Neural cell (in vitro differentiated cells): Measurements from ENCODE around the gene GSDMA. TPM values are rescaled to one million over a fixed set of nuclear protein-coding genes. Genes with fewer than 3 reads are reported as not detected.

Experiments used
- H2AFZ ChIP-seq: fragments of 200-600, 300-800 bp; sonication (generic), shearing (Covaris generic); 2 replicates; pipeline ENCODE4 v1.6.0; 2014; ENCODE audit warnings: low read depth, mild to moderate bottlenecking, antibody characterized with exemption, low read length, moderate library complexity
- H3F3A ChIP-seq: fragments of 200-600 bp; shearing (Covaris generic); 2 replicates; pipeline ENCODE4 v1.6.1; 2016; ENCODE audit warnings: mild to moderate bottlenecking, moderate library complexity, mixed read lengths, antibody characterized with exemption, low read length; ENCODE audit not compliant: insufficient read depth, poor library complexity, severe bottlenecking
- H3K27ac ChIP-seq: fragments of 200-600, 300-800 bp; sonication (generic), shearing (Covaris generic); 2 replicates; pipeline ENCODE4 v1.5.1; 2014; ENCODE audit warnings: mild to moderate bottlenecking, low read length, moderate library complexity
- H3K27me3 ChIP-seq: fragments of 300-800, 200-600 bp; sonication (generic), shearing (Covaris generic); 2 replicates; pipeline ENCODE4 v1.6.0; 2014; ENCODE audit warnings: mild to moderate bottlenecking, low read depth, low read length, moderate library complexity; ENCODE audit not compliant: insufficient read depth
- H3K36me3 ChIP-seq: fragments of 300-800, 200-600 bp; sonication (generic), shearing (Covaris generic); 2 replicates; pipeline ENCODE4 v1.5.1; 2014; ENCODE audit warnings: mild to moderate bottlenecking, antibody characterized with exemption, low read length, moderate library complexity; ENCODE audit not compliant: insufficient read depth
- H3K4me2 ChIP-seq: fragments of 300-800, 200-600 bp; sonication (generic), shearing (Covaris generic); 2 replicates; pipeline ENCODE4 v1.6.0; 2014; ENCODE audit warnings: mild to moderate bottlenecking, low read length
- H3K4me3 ChIP-seq: fragments of 300-800, 200-600 bp; sonication (generic), shearing (Covaris generic); 2 replicates; pipeline ENCODE4 v1.5.1; 2014; ENCODE audit warnings: mild to moderate bottlenecking, low read length, moderate library complexity
- H3K79me2 ChIP-seq: fragments of 200-600 bp; shearing (Covaris generic); replicated peaks from 2 replicates; pipeline ENCODE4 v1.6.0; 2014; ENCODE audit warnings: mild to moderate bottlenecking, low read length, moderate library complexity; ENCODE audit not compliant: insufficient read depth
- H3K9ac ChIP-seq: fragments of 300-800, 200-600 bp; sonication (generic), shearing (Covaris generic); 2 replicates; pipeline ENCODE4 v1.6.1; 2016; ENCODE audit warnings: mild to moderate bottlenecking, low read length, mixed read lengths
- H3K9me2 ChIP-seq: fragments of 200-600 bp; shearing (Covaris generic); 2 replicates; pipeline ENCODE4 v1.6.1; 2016; ENCODE audit warnings: mild to moderate bottlenecking, low read length, mixed read lengths; ENCODE audit not compliant: insufficient read depth
- H3K9me3 ChIP-seq: fragments of 200-600, 300-800 bp; sonication (generic), shearing (Covaris generic); 2 replicates; pipeline ENCODE4 v1.6.1; 2016; ENCODE audit warnings: mild to moderate bottlenecking, mixed run types, low read length, moderate library complexity, mixed read lengths
- H4K20me1 ChIP-seq: fragments of 200-600 bp; shearing (Covaris generic); 2 replicates; pipeline ENCODE4 v1.6.1; 2016; ENCODE audit warnings: mild to moderate bottlenecking, mixed run types; ENCODE audit not compliant: insufficient read depth
- EP300 ChIP-seq: fragments of 450-650 bp; conservative IDR thresholded peaks from 2 replicates; pipeline ENCODE4 v1.6.1; 2014; ENCODE audit warnings: antibody characterized with exemption, mild to moderate bottlenecking, moderate library complexity; ENCODE audit not compliant: poor library complexity, severe bottlenecking
- EZH2 ChIP-seq: fragments of 200-600, 300-800 bp; shearing (Covaris generic), sonication (generic); IDR thresholded peaks from 2 replicates; pipeline ENCODE4 v1.6.1; 2014; ENCODE audit warnings: antibody characterized with exemption, low read length, borderline replicate concordance, mild to moderate bottlenecking; ENCODE audit not compliant: insufficient read depth, poor library complexity, severe bottlenecking
- MXI1 ChIP-seq: fragments of 450-650 bp; conservative IDR thresholded peaks from 2 replicates; pipeline ENCODE4 v1.6.1; 2014; ENCODE audit warnings: antibody characterized with exemption, mild to moderate bottlenecking; ENCODE audit not compliant: poor library complexity, severe bottlenecking
- RAD21 ChIP-seq: fragments of 450-650 bp; conservative IDR thresholded peaks from 2 replicates; pipeline ENCODE4 v1.6.1; 2014; ENCODE audit warnings: antibody characterized with exemption, mild to moderate bottlenecking, moderate library complexity
- SMC3 ChIP-seq: fragments of 450-650 bp; conservative IDR thresholded peaks from 2 replicates; pipeline ENCODE4 v1.6.1; 2014; ENCODE audit warnings: antibody characterized with exemption, mild to moderate bottlenecking, moderate library complexity; ENCODE audit not compliant: poor library complexity
- TAF1 ChIP-seq: IDR thresholded peaks from 2 replicates; pipeline ENCODE4 v1.6.1; 2012; ENCODE audit warnings: low read depth
- polyA plus RNA-seq: library from polyadenylated mRNA; depleted of rRNA; stranded (reverse); fragments of >200 nt; gene quantifications from 2 replicates; pipeline ENCODE4 v1.2.3, GENCODE V29; 2014
- TF ChIP-seq, protein P1 (sequence below): fragments of 450-650 bp; IDR thresholded peaks from 2 replicates; pipeline ENCODE4 v1.5.1; 2014; ENCODE audit warnings: antibody characterized with exemption, mild to moderate bottlenecking, moderate library complexity; ENCODE audit not compliant: poor library complexity, severe bottlenecking
- TF ChIP-seq, protein P2 (sequence below): IDR thresholded peaks from 2 replicates; pipeline ENCODE4 v1.6.1; 2012; ENCODE audit warnings: borderline replicate concordance

The GSDMA gene
- polyA plus RNA-seq, 1 donor from 2014 or later: not detected

DNA sequence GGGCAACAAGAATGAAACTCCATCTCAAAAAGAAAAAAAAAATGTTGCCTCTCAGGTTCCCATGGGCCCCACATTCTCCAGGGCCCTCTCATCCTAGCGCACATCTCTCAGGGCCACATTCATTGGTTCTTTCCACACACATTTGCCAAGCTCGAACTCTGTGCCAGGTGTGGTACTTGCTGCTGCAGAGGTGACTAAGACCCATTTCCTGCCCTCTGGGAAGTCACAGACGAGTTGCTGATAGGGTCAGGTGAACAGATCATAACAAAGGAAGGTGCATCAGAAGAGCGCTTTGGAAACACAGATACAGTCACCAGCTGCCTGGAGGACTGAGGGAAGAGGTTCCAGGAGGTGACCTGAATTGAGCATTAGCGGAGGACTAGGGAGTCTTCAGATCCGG lies 1.0 kb downstream of the GSDMA start:
- no peaks in the 10 kb centered on the region for H3K9me2 ChIP-seq
- H3K4me2 ChIP-seq: no peak overlapping the region
- no peaks in the 10 kb centered on the region for H3K9me3 ChIP-seq
- no peaks in the 10 kb centered on the region for H3K36me3 ChIP-seq
- H3K4me3 ChIP-seq: no peak overlapping the region
- H3F3A ChIP-seq: no peaks in the 10 kb centered on the region
- no peak for TF ChIP-seq TAF1
- no peak for TF ChIP-seq EZH2
- TF ChIP-seq SMC3: no peak
- TF ChIP-seq, protein P1, sequence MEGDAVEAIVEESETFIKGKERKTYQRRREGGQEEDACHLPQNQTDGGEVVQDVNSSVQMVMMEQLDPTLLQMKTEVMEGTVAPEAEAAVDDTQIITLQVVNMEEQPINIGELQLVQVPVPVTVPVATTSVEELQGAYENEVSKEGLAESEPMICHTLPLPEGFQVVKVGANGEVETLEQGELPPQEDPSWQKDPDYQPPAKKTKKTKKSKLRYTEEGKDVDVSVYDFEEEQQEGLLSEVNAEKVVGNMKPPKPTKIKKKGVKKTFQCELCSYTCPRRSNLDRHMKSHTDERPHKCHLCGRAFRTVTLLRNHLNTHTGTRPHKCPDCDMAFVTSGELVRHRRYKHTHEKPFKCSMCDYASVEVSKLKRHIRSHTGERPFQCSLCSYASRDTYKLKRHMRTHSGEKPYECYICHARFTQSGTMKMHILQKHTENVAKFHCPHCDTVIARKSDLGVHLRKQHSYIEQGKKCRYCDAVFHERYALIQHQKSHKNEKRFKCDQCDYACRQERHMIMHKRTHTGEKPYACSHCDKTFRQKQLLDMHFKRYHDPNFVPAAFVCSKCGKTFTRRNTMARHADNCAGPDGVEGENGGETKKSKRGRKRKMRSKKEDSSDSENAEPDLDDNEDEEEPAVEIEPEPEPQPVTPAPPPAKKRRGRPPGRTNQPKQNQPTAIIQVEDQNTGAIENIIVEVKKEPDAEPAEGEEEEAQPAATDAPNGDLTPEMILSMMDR: no peak
- TF ChIP-seq RAD21: no peak
- H3K27me3 ChIP-seq: no peaks in the 10 kb centered on the region
- H3K27ac ChIP-seq: no peak overlapping the region
- H3K79me2 ChIP-seq: no peaks in the 10 kb centered on the region
- no peak overlapping the region for H2AFZ ChIP-seq
- H4K20me1 ChIP-seq: no peaks in the 10 kb centered on the region
- no peak overlapping the region for H3K9ac ChIP-seq

DNA sequence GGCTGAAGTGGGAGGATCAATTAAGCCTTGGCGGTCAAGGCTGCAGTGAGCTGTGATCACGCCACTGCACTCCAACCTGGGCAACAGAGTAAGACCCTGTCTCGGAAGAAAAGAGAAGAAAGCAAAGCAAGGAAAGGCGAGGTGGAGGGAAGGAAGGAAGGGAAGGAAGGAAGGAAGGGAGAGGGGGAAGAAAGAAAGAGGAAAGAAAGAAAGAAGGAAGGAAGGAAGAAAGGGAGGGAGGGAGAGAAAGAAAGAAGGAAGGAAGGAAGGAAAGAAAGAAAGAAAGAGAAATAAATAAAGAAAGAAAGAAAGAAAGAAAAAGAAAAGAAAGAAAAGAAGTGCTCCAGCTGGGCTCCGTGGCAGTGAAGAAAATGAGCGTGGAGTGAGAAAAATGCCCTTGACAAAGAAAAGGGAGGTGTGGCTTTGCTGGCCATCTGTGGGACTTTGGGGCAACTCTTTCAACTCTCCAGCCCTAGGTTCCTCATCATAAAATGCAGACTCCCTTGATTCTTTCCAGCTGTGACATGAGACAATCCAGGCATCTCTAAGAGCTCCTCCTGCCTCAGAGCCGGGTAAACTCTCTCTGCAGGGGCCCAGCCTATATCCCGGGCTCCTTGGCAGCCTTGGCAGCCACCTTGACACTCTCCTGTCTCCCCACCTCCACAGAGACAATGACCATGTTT lies 2.4 kb downstream of the GSDMA start:
- H3K79me2 ChIP-seq: no peaks in the 10 kb centered on the region
- H3K9ac ChIP-seq: no peak overlapping the region
- no peaks in the 10 kb centered on the region for H3K9me3 ChIP-seq
- no peaks in the 10 kb centered on the region for H3F3A ChIP-seq
- no peak overlapping the region for H3K27ac ChIP-seq
- H3K9me2 ChIP-seq: no peaks in the 10 kb centered on the region
- no peaks in the 10 kb centered on the region for H3K27me3 ChIP-seq
- H3K4me2 ChIP-seq: no peak overlapping the region
- no peaks in the 10 kb centered on the region for H4K20me1 ChIP-seq
- TF ChIP-seq RAD21: no peak
- no peaks in the 10 kb centered on the region for H3K36me3 ChIP-seq
- H3K4me3 ChIP-seq: no peak overlapping the region
- no peak overlapping the region for H2AFZ ChIP-seq

DNA sequence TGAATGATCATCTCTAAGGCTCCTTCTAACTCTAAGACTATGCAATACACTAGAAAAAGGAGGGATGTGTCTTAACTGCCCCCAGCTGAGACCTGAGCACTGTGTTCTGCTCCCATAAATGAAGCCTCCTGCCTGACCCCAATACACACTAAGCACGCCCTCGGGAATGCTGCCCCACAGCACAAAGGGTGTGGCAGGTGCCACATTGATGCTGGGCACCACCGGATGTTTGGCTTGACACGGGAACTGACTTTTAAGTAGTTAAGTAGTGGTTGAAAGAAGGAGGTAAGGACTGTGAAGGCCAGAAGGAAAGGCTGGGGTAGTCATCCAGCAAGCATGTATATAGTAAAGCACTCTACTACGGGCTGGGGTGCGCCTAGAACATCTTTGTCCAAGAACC lies 4.0 kb downstream of the GSDMA start:
- Histone ChIP-seq H3K9me2 (no peaks in the 10 kb centered on the region), H3K27ac (no peak overlapping the region), H3K4me3 (no peak overlapping the region), H3K79me2 (no peaks in the 10 kb centered on the region), H3K27me3 (no peaks in the 10 kb centered on the region), H3K36me3 (no peaks in the 10 kb centered on the region), H3K9ac (no peak overlapping the region), H4K20me1 (no peaks in the 10 kb centered on the region), H2AFZ (no peak overlapping the region), H3K4me2 (no peak overlapping the region), H3K9me3 (no peaks in the 10 kb centered on the region), H3F3A (no peaks in the 10 kb centered on the region)
- no peak for TF ChIP-seq TAF1
- TF ChIP-seq, protein P2, sequence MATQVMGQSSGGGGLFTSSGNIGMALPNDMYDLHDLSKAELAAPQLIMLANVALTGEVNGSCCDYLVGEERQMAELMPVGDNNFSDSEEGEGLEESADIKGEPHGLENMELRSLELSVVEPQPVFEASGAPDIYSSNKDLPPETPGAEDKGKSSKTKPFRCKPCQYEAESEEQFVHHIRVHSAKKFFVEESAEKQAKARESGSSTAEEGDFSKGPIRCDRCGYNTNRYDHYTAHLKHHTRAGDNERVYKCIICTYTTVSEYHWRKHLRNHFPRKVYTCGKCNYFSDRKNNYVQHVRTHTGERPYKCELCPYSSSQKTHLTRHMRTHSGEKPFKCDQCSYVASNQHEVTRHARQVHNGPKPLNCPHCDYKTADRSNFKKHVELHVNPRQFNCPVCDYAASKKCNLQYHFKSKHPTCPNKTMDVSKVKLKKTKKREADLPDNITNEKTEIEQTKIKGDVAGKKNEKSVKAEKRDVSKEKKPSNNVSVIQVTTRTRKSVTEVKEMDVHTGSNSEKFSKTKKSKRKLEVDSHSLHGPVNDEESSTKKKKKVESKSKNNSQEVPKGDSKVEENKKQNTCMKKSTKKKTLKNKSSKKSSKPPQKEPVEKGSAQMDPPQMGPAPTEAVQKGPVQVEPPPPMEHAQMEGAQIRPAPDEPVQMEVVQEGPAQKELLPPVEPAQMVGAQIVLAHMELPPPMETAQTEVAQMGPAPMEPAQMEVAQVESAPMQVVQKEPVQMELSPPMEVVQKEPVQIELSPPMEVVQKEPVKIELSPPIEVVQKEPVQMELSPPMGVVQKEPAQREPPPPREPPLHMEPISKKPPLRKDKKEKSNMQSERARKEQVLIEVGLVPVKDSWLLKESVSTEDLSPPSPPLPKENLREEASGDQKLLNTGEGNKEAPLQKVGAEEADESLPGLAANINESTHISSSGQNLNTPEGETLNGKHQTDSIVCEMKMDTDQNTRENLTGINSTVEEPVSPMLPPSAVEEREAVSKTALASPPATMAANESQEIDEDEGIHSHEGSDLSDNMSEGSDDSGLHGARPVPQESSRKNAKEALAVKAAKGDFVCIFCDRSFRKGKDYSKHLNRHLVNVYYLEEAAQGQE: no peak
- no peak for TF ChIP-seq SMC3
- no peak for TF ChIP-seq EP300
- no peak for TF ChIP-seq MXI1
- TF ChIP-seq EZH2: no peak
